ENCODE results near the gene POLD2. TPM values are rescaled to one million over a fixed set of nuclear protein-coding genes. Genes with fewer than 3 reads are reported as not detected.

Gene POLD2
- total RNA-seq, 1 experiment from 2014 or later = 154 TPM

DNA sequence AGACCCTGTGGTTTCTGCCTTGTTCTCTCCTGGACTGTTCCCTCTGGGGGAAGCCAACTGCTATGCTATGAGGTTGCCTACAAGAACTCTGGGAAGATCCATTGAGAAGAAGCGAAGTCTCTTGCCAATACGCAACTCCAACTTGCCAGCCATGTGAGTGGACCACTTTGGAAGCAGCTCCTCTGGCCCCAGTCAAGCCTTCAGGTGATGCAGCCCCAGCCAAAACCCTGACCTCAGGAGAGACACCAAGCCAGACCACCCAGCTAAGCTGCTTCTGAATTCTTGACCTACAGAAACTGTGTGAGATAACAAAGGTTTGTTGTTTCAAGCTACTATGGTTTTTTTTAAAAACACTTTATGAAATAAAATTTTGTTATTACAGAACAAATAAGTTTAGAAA lies 38.0 kb upstream of the POLD2 start (continued):
- TF ChIP-seq CREB1 (CRISPR knock-in tag; IDR thresholded peaks at IDR 0.05) (no peak), NFATC4 (CRISPR knock-in tag; IDR thresholded peaks at IDR 0.05) (no peak), TEAD4 (CRISPR knock-in tag; IDR thresholded peaks at IDR 0.05) (no peak), CREM (CRISPR knock-in tag; IDR thresholded peaks at IDR 0.05) (no peak), FOXK1 (CRISPR knock-in tag; IDR thresholded peaks at IDR 0.05) (no peak), ETV6 (CRISPR knock-in tag; IDR thresholded peaks at IDR 0.05) (no peak), ZNF121 (CRISPR knock-in tag; IDR thresholded peaks at IDR 0.05) (no peak), GTF2I (CRISPR knock-in tag; conservative IDR thresholded peaks at IDR 0.05) (no peak)
- TF ChIP-seq, protein P1, sequence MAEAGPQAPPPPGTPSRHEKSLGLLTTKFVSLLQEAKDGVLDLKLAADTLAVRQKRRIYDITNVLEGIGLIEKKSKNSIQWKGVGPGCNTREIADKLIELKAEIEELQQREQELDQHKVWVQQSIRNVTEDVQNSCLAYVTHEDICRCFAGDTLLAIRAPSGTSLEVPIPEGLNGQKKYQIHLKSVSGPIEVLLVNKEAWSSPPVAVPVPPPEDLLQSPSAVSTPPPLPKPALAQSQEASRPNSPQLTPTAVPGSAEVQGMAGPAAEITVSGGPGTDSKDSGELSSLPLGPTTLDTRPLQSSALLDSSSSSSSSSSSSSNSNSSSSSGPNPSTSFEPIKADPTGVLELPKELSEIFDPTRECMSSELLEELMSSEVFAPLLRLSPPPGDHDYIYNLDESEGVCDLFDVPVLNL (CRISPR knock-in tag; IDR thresholded peaks at IDR 0.05; ENCODE audit: borderline replicate concordance, low read depth) = no peak
- TF ChIP-seq, protein P2, sequence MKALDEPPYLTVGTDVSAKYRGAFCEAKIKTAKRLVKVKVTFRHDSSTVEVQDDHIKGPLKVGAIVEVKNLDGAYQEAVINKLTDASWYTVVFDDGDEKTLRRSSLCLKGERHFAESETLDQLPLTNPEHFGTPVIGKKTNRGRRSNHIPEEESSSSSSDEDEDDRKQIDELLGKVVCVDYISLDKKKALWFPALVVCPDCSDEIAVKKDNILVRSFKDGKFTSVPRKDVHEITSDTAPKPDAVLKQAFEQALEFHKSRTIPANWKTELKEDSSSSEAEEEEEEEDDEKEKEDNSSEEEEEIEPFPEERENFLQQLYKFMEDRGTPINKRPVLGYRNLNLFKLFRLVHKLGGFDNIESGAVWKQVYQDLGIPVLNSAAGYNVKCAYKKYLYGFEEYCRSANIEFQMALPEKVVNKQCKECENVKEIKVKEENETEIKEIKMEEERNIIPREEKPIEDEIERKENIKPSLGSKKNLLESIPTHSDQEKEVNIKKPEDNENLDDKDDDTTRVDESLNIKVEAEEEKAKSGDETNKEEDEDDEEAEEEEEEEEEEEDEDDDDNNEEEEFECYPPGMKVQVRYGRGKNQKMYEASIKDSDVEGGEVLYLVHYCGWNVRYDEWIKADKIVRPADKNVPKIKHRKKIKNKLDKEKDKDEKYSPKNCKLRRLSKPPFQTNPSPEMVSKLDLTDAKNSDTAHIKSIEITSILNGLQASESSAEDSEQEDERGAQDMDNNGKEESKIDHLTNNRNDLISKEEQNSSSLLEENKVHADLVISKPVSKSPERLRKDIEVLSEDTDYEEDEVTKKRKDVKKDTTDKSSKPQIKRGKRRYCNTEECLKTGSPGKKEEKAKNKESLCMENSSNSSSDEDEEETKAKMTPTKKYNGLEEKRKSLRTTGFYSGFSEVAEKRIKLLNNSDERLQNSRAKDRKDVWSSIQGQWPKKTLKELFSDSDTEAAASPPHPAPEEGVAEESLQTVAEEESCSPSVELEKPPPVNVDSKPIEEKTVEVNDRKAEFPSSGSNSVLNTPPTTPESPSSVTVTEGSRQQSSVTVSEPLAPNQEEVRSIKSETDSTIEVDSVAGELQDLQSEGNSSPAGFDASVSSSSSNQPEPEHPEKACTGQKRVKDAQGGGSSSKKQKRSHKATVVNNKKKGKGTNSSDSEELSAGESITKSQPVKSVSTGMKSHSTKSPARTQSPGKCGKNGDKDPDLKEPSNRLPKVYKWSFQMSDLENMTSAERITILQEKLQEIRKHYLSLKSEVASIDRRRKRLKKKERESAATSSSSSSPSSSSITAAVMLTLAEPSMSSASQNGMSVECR (CRISPR knock-in tag; IDR thresholded peaks at IDR 0.05; ENCODE audit: borderline replicate concordance) = no peak

DNA sequence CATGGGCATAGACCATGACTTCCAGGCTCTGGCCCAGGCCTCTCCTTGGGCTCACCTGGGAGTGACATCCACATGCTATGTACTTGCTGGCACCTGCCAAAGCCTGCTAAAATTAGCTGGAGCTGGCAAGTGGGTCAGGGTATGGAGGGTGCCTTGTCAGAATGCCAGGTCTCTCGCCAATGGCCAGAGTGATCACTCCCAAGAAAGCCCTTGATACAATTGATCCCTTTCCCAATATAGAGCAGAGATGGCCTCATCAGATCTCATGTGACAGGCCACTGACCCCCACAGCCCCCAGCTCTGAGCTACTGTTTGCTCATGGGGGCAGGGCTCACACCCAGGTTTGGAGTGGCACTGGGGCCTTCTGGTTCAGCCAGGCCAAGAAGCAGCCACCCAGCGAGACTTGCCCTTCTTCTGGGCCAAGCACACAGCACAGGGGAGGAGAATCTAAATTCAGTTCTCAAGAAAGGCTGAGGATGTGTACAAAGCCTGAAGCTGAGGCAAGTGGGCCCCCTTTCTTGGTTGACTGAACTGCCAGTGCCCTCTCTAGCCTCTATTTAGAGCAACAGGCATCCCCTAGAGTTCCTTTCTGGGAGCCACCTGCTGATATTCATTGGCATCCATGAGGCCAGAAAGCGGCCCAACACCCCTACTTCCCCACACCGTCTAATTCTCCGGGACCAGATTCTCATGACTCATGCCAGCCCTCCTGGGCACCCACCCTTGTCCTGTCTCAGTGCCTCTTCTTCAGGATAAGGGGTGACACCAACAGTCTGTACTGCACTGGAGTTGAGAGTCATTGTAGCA lies 36.7 kb upstream of the POLD2 start:
- POLR2A ChIA-PET = no interaction called here
- TF ChIP-seq ZNF219 (CRISPR knock-in tag; IDR thresholded peaks at IDR 0.05; ENCODE audit: borderline replicate concordance) = no peak
- no peak for TF ChIP-seq MXD4 (CRISPR knock-in tag; IDR thresholded peaks at IDR 0.05; ENCODE audit: borderline replicate concordance)
- TF ChIP-seq GABPB1 (CRISPR knock-in tag; IDR thresholded peaks at IDR 0.05) = no peak
- TF ChIP-seq, protein P3, sequence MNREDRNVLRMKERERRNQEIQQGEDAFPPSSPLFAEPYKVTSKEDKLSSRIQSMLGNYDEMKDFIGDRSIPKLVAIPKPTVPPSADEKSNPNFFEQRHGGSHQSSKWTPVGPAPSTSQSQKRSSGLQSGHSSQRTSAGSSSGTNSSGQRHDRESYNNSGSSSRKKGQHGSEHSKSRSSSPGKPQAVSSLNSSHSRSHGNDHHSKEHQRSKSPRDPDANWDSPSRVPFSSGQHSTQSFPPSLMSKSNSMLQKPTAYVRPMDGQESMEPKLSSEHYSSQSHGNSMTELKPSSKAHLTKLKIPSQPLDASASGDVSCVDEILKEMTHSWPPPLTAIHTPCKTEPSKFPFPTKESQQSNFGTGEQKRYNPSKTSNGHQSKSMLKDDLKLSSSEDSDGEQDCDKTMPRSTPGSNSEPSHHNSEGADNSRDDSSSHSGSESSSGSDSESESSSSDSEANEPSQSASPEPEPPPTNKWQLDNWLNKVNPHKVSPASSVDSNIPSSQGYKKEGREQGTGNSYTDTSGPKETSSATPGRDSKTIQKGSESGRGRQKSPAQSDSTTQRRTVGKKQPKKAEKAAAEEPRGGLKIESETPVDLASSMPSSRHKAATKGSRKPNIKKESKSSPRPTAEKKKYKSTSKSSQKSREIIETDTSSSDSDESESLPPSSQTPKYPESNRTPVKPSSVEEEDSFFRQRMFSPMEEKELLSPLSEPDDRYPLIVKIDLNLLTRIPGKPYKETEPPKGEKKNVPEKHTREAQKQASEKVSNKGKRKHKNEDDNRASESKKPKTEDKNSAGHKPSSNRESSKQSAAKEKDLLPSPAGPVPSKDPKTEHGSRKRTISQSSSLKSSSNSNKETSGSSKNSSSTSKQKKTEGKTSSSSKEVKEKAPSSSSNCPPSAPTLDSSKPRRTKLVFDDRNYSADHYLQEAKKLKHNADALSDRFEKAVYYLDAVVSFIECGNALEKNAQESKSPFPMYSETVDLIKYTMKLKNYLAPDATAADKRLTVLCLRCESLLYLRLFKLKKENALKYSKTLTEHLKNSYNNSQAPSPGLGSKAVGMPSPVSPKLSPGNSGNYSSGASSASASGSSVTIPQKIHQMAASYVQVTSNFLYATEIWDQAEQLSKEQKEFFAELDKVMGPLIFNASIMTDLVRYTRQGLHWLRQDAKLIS (CRISPR knock-in tag; IDR thresholded peaks at IDR 0.05; ENCODE audit: borderline replicate concordance) = no peak
- TF ChIP-seq, protein P4, sequence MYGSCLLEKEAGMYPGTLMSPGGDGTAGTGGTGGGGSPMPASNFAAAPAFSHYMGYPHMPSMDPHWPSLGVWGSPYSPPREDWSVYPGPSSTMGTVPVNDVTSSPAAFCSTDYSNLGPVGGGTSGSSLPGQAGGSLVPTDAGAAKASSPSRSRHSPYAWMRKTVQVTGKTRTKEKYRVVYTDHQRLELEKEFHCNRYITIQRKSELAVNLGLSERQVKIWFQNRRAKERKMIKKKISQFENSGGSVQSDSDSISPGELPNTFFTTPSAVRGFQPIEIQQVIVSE (CRISPR knock-in tag; IDR thresholded peaks at IDR 0.05; ENCODE audit: borderline replicate concordance) = no peak
- no peak for TF ChIP-seq SP1 (CRISPR knock-in tag; conservative IDR thresholded peaks at IDR 0.05)
- TF ChIP-seq, protein P5, sequence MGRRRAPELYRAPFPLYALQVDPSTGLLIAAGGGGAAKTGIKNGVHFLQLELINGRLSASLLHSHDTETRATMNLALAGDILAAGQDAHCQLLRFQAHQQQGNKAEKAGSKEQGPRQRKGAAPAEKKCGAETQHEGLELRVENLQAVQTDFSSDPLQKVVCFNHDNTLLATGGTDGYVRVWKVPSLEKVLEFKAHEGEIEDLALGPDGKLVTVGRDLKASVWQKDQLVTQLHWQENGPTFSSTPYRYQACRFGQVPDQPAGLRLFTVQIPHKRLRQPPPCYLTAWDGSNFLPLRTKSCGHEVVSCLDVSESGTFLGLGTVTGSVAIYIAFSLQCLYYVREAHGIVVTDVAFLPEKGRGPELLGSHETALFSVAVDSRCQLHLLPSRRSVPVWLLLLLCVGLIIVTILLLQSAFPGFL (CRISPR knock-in tag; IDR thresholded peaks at IDR 0.05; ENCODE audit: borderline replicate concordance) = no peak
- no peak for TF ChIP-seq USF2 (CRISPR knock-in tag; IDR thresholded peaks at IDR 0.05)
- no peak for TF ChIP-seq ZSCAN18 (CRISPR knock-in tag; IDR thresholded peaks at IDR 0.05)
- TF ChIP-seq JAZF1 (CRISPR knock-in tag; IDR thresholded peaks at IDR 0.05) = no peak
- TF ChIP-seq ZMAT4 (CRISPR knock-in tag; IDR thresholded peaks at IDR 0.05) = no peak

More for the DNA sequence above, 36.7 kb upstream of the POLD2 start:
- ATAC-seq (no peak), DNase-seq (ENCODE audit: low spot score) (no peak)
- Mint-ChIP-seq H3K27ac (no peak overlapping the region), H3K9me3 (no peaks in the 10 kb centered on the region), H3K4me1 (peaks cover 11% of the 10 kb centered on the region), H3K36me3 (no peaks in the 10 kb centered on the region), H3K27me3 (ENCODE audit: low read depth) (no peaks in the 10 kb centered on the region; the same call in 1 of the 2 replicates), H3K4me3 (no peak overlapping the region)
- CTCF ChIA-PET = no interaction called here

Data from WTC11 (cell line).